ENCODE data around the gene SYVN1. TPM values are rescaled to one million over a fixed set of nuclear protein-coding genes. Genes with fewer than 3 reads are reported as not detected.

SYVN1 gene
- total RNA-seq, 2 experiments from 2014 or later, result 20.6 to 26.8 TPM

DNA sequence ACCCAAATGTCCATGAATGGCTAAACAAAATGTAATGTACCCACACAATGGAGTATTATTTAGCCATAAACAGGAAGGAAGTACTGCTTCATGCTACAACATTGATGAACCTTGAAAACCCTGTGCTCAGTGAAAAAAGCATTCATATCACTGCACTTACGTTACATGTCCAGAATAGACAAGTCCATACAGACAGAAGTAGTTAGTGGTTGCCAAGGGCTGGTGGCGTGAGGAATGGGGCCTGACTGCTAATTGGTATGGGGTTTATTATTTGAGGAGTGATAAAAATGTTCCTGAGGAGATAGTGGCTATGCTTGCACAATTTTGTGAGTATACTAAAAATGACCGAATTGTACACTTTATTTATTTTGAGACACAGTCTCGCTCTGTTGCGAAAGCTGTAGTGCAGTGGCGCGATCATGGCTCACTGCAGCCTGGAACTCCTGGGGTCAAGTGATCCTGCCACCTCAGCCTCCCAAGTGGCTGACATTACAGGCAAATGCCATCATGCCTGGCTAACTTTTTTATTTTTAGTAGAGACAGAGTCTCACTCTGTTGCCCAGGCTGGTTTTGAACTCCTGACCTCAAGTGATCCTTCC lies 7.7 kb upstream of the SYVN1 start:
- TF ChIP-seq, protein P1, sequence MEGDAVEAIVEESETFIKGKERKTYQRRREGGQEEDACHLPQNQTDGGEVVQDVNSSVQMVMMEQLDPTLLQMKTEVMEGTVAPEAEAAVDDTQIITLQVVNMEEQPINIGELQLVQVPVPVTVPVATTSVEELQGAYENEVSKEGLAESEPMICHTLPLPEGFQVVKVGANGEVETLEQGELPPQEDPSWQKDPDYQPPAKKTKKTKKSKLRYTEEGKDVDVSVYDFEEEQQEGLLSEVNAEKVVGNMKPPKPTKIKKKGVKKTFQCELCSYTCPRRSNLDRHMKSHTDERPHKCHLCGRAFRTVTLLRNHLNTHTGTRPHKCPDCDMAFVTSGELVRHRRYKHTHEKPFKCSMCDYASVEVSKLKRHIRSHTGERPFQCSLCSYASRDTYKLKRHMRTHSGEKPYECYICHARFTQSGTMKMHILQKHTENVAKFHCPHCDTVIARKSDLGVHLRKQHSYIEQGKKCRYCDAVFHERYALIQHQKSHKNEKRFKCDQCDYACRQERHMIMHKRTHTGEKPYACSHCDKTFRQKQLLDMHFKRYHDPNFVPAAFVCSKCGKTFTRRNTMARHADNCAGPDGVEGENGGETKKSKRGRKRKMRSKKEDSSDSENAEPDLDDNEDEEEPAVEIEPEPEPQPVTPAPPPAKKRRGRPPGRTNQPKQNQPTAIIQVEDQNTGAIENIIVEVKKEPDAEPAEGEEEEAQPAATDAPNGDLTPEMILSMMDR (IDR thresholded peaks at IDR 0.05), result no peak
- Mint-ChIP-seq H3K4me3 (no peak overlapping the region), H3K27me3 (no peaks in the 10 kb centered on the region), H3K27ac (no peak overlapping the region), H3K4me1 (ENCODE audit: low read depth) (peaks cover 5% of the 10 kb centered on the region), H3K36me3 (ENCODE audit: low read depth) (no peaks in the 10 kb centered on the region), H3K9me3 (no peaks in the 10 kb centered on the region)
- intact Hi-C loops (cut with micrococcal nuclease), result no loop called here
- ChIA-PET CTCF (no interaction called here), POLR2A (interaction anchor here (0.6 kb wide), 1 partner anchor 307 kb away, joined by 3 read pairs; no protein-coding TSS in a partner anchor)
- DNase-seq (no peak), ATAC-seq (no peak)

DNA sequence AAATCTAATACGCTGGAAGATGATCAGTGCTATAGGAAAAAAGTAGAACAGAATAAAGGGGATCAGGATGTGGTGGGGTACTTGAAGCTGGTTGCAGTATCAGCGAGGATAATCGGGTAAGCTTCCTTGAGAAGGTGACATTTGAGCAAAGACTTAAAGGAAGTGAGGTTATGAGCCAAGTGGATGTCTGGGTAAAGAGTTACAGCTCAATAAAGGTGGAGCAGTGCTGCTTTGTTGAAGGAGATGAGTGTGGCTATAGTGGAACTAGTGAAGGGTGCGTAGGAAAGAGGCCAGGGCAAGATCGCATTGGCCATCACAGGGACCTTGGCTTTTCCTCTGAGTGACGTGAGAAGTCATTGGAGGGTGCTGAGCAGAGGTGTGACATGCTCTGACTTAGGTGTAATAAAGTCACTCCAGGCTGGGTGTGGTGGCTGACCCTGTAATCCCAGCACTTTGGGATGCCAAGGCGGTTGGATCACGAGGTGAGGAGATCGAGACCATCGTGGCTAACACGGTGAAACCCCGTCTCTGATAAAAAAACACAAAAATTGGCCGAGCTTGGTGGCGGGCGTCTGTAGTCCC lies 2.3 kb upstream of the SYVN1 start:
- Mint-ChIP-seq H3K27ac (peak overlapping the region; percentile 87), H3K27me3 (no peaks in the 10 kb centered on the region), H3K4me3 (peak overlapping the region; percentile 100), H3K9me3 (no peaks in the 10 kb centered on the region), H3K4me1 (ENCODE audit: low read depth) (peaks cover 31% of the 10 kb centered on the region), H3K36me3 (ENCODE audit: low read depth) (peaks cover 7% of the 10 kb centered on the region)
- DNase-seq, result no peak
- POLR2A ChIA-PET, result interaction anchor here (0.8 to 7.8 kb wide), 9 partner anchors 9 to 45 kb away, joined by 4 to 77 read pairs (median 10); partner anchors contain the start of genes CAPN1, FAU, MRPL49 and VPS51
- intact Hi-C loops (cut with micrococcal nuclease), result no loop called here
- no peak for ATAC-seq
- CTCF ChIA-PET, result interaction anchor here (0.7 to 3.4 kb wide), 5 partner anchors 11 to 193 kb away, joined by 3 to 30 read pairs (median 4); partner anchors contain the start of genes CAPN1, TM7SF2 and ZNHIT2
- TF ChIP-seq, protein P1 (IDR thresholded peaks at IDR 0.05), result no peak

DNA sequence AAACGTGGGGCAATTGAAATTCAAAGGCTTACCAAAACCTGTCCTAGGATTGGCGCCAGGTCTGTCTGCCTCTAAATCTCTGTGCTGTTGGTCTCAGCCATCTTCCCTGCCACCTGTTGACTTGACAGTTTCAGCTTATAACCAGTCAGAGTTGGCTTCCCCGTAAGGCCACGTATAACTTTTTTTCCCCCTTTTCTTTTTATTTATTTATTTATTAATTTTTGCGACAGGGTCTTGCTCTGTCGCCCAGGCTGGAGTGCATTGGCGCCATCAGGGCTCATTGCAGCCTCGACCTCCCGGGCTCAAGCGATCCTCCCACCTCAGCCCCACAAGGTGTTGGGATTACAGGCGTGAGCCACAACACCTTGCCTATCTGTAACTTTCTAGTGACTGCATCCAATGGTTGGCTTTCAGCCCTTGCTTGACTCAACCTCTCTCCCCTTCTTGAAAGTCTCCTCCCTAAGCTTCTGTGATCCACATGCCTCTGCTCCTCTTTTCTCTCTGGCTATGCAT lies 1.4 kb upstream of the SYVN1 start:
- ATAC-seq (no peak), DNase-seq (no peak)
- ChIA-PET CTCF (interaction anchor here (0.6 to 3.4 kb wide), 11 partner anchors 11 to 391 kb away, joined by 3 to 30 read pairs (median 6); partner anchors contain the start of genes CAPN1, FAU, MRPL49 and RASGRP2), POLR2A (interaction anchor here (0.7 to 7.8 kb wide), 21 partner anchors 9 to 277 kb away, joined by 3 to 77 read pairs (median 4); partner anchors contain the start of genes ARL2, CAPN1, CDCA5 and FAU)
- TF ChIP-seq, protein P1 (IDR thresholded peaks at IDR 0.05), result no peak
- peaks cover 33% of the 10 kb centered on the region for H3K4me1 Mint-ChIP-seq (ENCODE audit: low read depth)
- H3K9me3 Mint-ChIP-seq, result no peaks in the 10 kb centered on the region
- H3K36me3 Mint-ChIP-seq (ENCODE audit: low read depth), result peaks cover 12% of the 10 kb centered on the region
- no peaks in the 10 kb centered on the region for H3K27me3 Mint-ChIP-seq
- peak overlapping the region; percentile 100 for H3K27ac Mint-ChIP-seq
- intact Hi-C loops (cut with micrococcal nuclease), result no loop called here
- H3K4me3 Mint-ChIP-seq, result peak overlapping the region; percentile 100

DNA sequence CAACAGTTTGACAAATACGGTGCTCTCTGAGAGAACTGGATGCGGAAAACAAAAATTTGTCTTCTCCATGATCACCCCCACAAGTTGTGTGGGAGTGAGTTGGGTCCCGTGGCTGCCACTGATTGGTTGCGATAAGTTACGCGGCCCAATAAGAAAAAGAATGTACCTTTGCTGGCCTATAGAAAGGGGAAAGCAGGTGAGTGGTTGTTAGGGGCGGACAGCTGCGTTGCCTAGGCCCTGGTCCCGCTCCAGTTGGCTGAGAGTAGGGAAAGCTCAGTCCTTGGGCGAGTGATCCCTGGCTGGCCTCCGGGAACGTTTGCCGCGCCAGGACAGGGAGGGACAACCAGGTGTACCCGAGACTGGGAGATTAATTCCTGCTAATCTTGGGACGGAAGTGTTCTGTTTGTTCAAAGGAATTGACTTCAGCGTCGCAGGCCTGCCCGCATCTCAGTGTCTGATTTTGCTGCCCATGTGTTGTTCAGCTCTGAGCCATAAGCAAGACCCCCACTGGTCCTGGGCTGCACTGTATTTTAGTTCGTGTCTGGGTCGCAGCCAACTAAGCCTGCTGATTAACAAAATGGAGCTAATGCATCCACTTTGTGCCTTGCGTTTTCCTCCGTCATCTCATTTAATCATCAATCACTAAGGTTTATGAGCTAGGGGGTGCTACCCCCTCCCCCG lies 773 bp upstream of the SYVN1 start:
- Mint-ChIP-seq H3K36me3 (ENCODE audit: low read depth) (peaks cover 12% of the 10 kb centered on the region), H3K4me3 (peak overlapping the region; percentile 100), H3K4me1 (ENCODE audit: low read depth) (peaks cover 33% of the 10 kb centered on the region), H3K27ac (peak overlapping the region; percentile 100), H3K27me3 (no peaks in the 10 kb centered on the region), H3K9me3 (no peaks in the 10 kb centered on the region)
- peak; percentile 92 for DNase-seq
- CTCF ChIA-PET, result interaction anchor here (0.6 to 3.4 kb wide), 12 partner anchors 11 to 391 kb away, joined by 3 to 30 read pairs (median 6); partner anchors contain the start of genes ARL2, CAPN1, FAU and MRPL49
- intact Hi-C loops (cut with micrococcal nuclease), result no loop called here
- POLR2A ChIA-PET, result interaction anchor here (0.5 to 7.8 kb wide), 24 partner anchors 8 to 1456 kb away, joined by 3 to 77 read pairs (median 4); partner anchors contain the start of genes ARL2, CAPN1, CDCA5 and FAU
- TF ChIP-seq, protein P1 (IDR thresholded peaks at IDR 0.05), result no peak
- ATAC-seq, result peak; percentile 89
